ENCODE results near the gene SPATA25. TPM values are rescaled to one million over a fixed set of nuclear protein-coding genes. Genes with fewer than 3 reads are reported as not detected.

Gene SPATA25
- total RNA-seq, 6 experiments from 2014 or later: 0.35 to 0.74 (median 0.47) TPM

DNA sequence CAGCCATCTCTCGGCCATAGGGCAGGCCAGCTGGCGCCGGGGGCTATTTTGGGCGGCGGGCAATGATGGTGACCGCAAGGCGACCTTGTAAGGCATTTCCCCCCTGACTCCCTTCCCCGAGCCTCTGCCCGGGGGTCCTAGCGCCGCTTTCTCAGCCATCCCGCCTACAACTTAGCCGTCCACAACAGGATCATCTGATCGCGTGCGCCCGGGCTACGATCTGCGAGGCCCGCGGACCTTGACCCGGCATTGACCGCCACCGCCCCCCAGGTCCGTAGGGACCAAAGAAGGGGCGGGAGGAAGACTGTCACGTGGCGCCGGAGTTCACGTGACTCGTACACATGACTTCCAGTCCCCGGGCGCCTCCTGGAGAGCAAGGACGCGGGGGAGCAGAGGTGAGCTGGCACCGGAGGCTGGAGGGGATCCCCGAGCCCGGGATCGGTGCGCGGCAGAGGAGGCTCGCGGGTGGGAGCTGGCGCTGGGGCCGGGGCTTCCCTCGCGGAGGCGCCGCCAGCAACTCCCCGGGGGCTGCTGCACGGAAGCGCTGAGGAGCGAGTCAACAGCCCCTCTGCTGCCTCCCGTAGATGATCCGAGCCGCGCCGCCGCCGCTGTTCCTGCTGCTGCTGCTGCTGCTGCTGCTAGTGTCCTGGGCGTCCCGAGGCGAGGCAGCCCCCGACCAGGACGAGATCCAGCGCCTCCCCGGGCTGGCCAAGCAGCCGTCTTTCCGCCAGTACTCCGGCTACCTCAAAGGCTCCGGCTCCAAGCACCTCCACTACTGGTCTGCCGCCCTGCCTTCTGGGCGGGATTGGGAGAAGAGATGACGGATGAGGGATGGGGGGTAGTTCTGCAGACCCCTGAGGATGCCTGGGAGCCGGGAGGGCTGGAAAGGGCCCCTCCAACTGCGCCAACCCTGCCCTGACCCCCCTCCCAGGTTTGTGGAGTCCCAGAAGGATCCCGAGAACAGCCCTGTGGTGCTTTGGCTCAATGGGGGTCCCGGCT, 3.9 kb upstream of the SPATA25 start, which contains the start of the genes CTSA and NEURL2:
CTSA (plus strand) TSS at position 351 of the 999 bp plus-strand sequence; CDS start at position 585, 234 bp downstream.
NEURL2 (minus strand) TSS at position 224 of the 999 bp plus-strand sequence; CDS start at position 7, 217 bp downstream.
- TF ChIP-seq, protein P1, sequence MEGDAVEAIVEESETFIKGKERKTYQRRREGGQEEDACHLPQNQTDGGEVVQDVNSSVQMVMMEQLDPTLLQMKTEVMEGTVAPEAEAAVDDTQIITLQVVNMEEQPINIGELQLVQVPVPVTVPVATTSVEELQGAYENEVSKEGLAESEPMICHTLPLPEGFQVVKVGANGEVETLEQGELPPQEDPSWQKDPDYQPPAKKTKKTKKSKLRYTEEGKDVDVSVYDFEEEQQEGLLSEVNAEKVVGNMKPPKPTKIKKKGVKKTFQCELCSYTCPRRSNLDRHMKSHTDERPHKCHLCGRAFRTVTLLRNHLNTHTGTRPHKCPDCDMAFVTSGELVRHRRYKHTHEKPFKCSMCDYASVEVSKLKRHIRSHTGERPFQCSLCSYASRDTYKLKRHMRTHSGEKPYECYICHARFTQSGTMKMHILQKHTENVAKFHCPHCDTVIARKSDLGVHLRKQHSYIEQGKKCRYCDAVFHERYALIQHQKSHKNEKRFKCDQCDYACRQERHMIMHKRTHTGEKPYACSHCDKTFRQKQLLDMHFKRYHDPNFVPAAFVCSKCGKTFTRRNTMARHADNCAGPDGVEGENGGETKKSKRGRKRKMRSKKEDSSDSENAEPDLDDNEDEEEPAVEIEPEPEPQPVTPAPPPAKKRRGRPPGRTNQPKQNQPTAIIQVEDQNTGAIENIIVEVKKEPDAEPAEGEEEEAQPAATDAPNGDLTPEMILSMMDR (IDR thresholded peaks at IDR 0.05): no peak
- Mint-ChIP-seq H3K27ac (peak within 1 kb of the TSS; percentile 88), H3K36me3 (ENCODE audit: low read depth) (no peaks in the 10 kb centered on the region; the same call in 1 of the 2 replicates), H3K27me3 (ENCODE audit: insufficient read depth) (peaks cover 5% of the 10 kb centered on the region), H3K4me3 (peak within 1 kb of the TSS; percentile 93), H3K9me3 (no peaks in the 10 kb centered on the region), H3K4me1 (ENCODE audit: low read depth) (peaks cover 29% of the 10 kb centered on the region)
- DNase-seq: peak; percentile 85

DNA sequence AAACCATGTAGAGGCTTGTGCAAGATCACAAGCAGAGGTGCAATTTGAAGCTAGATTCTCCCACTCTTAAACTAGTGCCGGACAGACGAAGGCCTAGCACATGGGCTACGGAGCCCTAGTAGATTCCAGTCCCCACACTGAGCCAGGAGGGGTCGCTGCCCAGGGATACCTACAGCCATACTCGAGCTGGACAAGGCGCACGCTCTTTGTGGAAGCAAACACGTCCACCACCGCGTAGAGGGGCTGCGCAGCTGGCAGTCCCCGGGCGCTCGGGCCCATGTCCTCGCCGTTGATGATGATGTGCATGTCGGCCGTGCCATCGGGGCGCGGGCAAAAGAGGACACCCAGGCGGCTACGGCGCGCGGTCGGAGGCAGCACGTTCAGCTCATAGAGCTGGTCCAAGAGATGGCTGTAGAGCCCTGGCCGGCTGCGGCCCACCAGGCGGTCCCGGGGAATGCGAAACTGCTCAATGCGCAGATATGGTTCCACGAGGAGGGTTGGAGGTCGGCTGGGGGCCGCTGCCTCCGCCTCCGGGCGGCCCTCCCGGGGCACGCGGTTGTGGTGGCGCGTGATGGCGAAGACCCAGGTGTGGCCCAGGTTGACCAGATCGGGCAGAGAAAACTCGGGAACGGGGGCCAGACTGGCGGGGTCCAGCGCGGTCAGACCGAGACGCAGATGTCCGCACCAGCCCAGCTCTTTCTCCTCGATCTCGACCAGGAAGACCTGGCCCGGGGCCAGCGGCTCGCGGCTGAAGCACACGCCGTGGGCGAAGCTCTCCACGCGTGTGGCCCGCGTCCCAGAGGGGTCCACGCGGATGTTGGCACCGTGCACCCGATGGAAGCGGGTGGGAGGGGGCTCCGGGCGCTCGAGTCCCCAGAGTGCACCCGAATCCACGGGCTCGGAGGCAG, 2.9 kb upstream of the SPATA25 start:
- Mint-ChIP-seq H3K4me3 (peak overlapping the region; percentile 93), H3K36me3 (ENCODE audit: low read depth) (no peaks in the 10 kb centered on the region; the same call in 1 of the 2 replicates), H3K9me3 (no peaks in the 10 kb centered on the region), H3K4me1 (ENCODE audit: low read depth) (peaks cover 31% of the 10 kb centered on the region), H3K27ac (peak overlapping the region; percentile 65), H3K27me3 (ENCODE audit: insufficient read depth) (peaks cover 5% of the 10 kb centered on the region)
- DNase-seq: peak; percentile 46
- TF ChIP-seq, protein P1 (IDR thresholded peaks at IDR 0.05): peak; percentile 71

DNA sequence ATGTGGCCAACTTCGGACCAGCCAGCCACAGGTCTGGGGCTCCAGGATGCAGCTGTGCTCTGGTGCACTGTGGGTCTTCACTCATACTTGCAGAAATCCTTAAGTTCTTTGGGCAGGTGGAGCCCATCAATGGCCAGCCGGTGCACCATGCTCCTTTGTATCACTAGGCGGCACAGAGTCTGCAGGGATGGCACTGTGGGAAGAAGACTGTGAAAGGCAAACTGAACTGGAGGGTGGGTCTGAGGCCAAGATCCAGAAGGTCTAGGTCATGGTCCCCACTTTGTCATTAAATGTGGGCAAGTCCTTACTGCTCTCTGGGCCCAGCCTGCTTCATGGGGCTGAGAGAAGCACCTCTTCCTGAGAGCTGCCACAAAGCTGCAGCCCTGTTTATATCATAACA, 1.3 kb upstream of the SPATA25 start:
- Mint-ChIP-seq H3K27ac (no peak overlapping the region), H3K4me1 (ENCODE audit: low read depth) (peaks cover 39% of the 10 kb centered on the region), H3K4me3 (no peak overlapping the region), H3K27me3 (ENCODE audit: insufficient read depth) (peaks cover 5% of the 10 kb centered on the region), H3K9me3 (no peaks in the 10 kb centered on the region), H3K36me3 (ENCODE audit: low read depth) (peaks cover 5% of the 10 kb centered on the region)
- TF ChIP-seq, protein P1 (IDR thresholded peaks at IDR 0.05): no peak
- no peak for DNase-seq

DNA sequence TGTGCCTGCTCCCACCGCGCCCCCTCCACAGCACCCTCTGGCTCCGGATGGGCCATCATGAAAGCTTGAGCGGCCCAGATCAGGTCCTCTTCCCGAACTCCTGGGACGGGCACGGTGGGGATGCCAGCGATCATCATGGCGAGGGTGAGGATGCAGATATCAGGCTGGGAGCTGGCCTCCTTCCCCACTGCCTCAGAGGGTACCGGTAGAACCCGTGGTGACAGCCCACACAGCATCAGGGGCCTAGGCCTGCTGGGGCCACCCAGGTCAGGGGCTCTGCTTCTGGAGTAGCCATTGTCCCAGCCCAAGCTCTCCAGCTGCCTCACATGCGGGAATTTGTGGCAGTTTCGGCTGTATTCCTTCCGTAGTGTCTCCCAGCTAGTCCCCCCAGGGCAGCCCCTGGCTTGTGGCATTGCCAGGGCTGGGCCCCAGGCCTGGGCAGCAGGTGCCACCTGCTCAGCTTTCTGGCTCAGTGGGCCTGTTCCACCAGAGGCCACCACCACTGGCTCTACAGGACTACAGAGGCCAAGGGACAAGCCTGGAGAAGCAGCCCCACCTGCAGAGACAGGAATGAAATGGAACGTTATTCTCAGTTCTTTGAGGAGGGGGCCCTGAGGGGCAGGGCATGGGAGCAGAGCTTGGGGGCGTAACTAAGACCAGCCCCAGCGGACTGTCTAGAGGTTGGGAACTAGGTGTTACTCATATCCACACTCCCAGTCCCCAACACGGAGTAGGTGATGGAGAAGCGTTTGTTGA, 654 bp downstream of the SPATA25 start:
- H3K4me1 Mint-ChIP-seq (ENCODE audit: low read depth): peaks cover 37% of the 10 kb centered on the region
- TF ChIP-seq, protein P1 (IDR thresholded peaks at IDR 0.05): no peak
- H3K27me3 Mint-ChIP-seq (ENCODE audit: insufficient read depth): peaks cover 3% of the 10 kb centered on the region
- no peak overlapping the region for H3K4me3 Mint-ChIP-seq
- no peaks in the 10 kb centered on the region for H3K9me3 Mint-ChIP-seq
- no peak overlapping the region for H3K27ac Mint-ChIP-seq
- DNase-seq: no peak
- peaks cover 19% of the 10 kb centered on the region for H3K36me3 Mint-ChIP-seq (ENCODE audit: low read depth)
